ENCODE measurements around the gene GOLM1.
A peak's percentile ranks its signal among the peaks of the same experiment; 100 is the strongest.

GRCh38 chr9:86034863-86035734 is 64.3 kb downstream of the GOLM1 start:
- TF ChIP-seq CTCF (IDR thresholded peaks at IDR 0.05), result peak in 8 of 12 donors; percentile 9 to 43 (median 23)
- TF ChIP-seq POLR2A (IDR thresholded peaks at IDR 0.05), result no peak

Data from heart left ventricle (tissue), 13 donors.